Activated naive CD8-positive, alpha-beta T cell treated with anti-CD3 and anti-CD28 coated beads for 36 hours (primary cell): ENCODE results near the gene GRIN2A. TPM values are rescaled to one million over a fixed set of nuclear protein-coding genes. Genes with fewer than 3 reads are reported as not detected.
"Not testable (repeated sequence)": the region's sequence is repeated elsewhere in the genome, so short reads cannot be mapped to it uniquely, and the experiment has no call there.

ENCODE experiments used
- DNase-seq: peaks from one replicate; pipeline ENCODE4 v3.0.0; 2021
- H3K27ac Mint-ChIP-seq: one replicate; pipeline ENCODE4 v1.8.0; 2022; ENCODE audit warnings: mild to moderate bottlenecking, moderate library complexity, mixed read lengths
- H3K27me3 Mint-ChIP-seq: one replicate; pipeline ENCODE4 v1.8.0; 2022; ENCODE audit warnings: mild to moderate bottlenecking, mixed read lengths
- H3K36me3 Mint-ChIP-seq: one replicate; pipeline ENCODE4 v1.8.0; 2021; ENCODE audit warnings: mild to moderate bottlenecking, mixed read lengths
- H3K4me1 Mint-ChIP-seq: one replicate; pipeline ENCODE4 v1.8.0; 2021; ENCODE audit warnings: mixed read lengths
- H3K4me3 Mint-ChIP-seq: one replicate; pipeline ENCODE4 v1.8.0; 2022; ENCODE audit warnings: mild to moderate bottlenecking, moderate library complexity, mixed read lengths
- H3K9me3 Mint-ChIP-seq: one replicate; pipeline ENCODE4 v1.8.0; 2022; ENCODE audit warnings: mixed read lengths
- total RNA-seq, 2 experiments: library from RNA; stranded (reverse); gene quantifications; one replicate each; pipeline ENCODE4 v1.2.3, GENCODE V29; 2021

GRIN2A gene
- total RNA-seq, 2 experiments from 2014 or later, result not detected

DNA sequence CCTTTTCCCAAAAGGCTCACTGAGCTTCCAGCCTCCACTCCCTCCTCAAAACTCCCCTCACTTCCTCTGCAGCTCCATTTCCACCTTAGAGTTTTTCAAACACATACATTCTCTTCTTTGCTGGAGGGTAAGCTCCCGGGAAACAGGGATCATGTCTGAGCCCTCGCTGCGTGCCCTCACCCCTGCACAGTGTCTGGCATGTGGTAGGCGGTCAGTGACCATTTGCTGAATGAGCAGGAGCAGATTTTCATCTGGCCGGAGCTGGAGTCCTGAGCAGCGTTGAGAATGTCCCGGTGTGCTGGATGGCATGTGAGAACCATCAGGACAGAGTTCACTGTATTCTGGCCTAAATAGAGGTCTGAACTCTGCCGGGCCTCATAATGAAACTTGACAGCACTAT lies 274.5 kb downstream of the GRIN2A start:
- H3K36me3 Mint-ChIP-seq, result no peaks in the 10 kb centered on the region
- DNase-seq, result no peak
- no peaks in the 10 kb centered on the region for H3K4me1 Mint-ChIP-seq
- H3K9me3 Mint-ChIP-seq, result peaks cover 2% of the 10 kb centered on the region
- H3K27ac Mint-ChIP-seq, result no peak overlapping the region
- H3K27me3 Mint-ChIP-seq, result no peaks in the 10 kb centered on the region
- no peak overlapping the region for H3K4me3 Mint-ChIP-seq

DNA sequence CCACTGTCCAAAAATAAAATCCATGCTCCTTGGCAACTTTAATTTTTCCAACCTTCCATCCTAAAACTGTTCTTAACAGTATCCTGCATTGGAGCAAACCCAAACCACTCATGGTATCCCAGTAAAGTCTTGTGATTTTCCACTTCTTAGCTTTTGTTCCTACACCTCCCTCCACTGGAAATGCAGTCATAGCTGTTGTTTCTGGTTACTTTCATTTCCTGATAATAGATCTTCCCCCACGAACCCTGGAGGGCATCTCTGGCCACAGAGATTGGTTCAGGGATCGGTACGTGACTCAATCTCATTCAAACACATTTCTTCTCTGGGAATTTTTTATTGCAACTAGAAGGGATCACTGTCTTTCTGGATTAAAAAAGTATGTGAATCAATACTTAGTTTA lies 276.0 kb downstream of the GRIN2A start:
- peaks cover 2% of the 10 kb centered on the region for H3K9me3 Mint-ChIP-seq
- no peaks in the 10 kb centered on the region for H3K36me3 Mint-ChIP-seq
- no peak for DNase-seq
- H3K4me3 Mint-ChIP-seq, result no peak overlapping the region
- H3K27ac Mint-ChIP-seq, result no peak overlapping the region
- H3K4me1 Mint-ChIP-seq, result no peaks in the 10 kb centered on the region
- H3K27me3 Mint-ChIP-seq, result no peaks in the 10 kb centered on the region

DNA sequence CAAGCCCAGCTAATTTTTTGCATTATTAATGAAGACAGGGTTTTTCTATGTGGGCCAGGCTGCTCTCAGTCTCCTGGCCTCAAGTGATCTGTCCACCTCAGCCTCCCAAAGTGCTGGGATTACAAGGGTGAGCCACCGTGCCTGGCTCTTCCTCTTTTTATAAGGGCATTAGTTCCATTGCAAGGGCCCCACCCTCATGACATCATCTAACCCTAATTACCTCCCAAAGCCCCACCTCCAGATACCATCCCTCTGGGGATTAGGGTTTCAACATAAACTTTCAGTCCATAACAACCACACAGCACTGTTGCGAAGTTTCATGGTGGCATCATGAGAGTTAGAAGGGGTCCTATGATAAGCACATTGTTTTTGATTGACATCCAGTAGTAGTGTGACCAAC lies 277.7 kb downstream of the GRIN2A start:
- H3K27ac Mint-ChIP-seq, result no peak overlapping the region
- no peak overlapping the region for H3K4me3 Mint-ChIP-seq
- peaks cover 3% of the 10 kb centered on the region for H3K9me3 Mint-ChIP-seq

DNA sequence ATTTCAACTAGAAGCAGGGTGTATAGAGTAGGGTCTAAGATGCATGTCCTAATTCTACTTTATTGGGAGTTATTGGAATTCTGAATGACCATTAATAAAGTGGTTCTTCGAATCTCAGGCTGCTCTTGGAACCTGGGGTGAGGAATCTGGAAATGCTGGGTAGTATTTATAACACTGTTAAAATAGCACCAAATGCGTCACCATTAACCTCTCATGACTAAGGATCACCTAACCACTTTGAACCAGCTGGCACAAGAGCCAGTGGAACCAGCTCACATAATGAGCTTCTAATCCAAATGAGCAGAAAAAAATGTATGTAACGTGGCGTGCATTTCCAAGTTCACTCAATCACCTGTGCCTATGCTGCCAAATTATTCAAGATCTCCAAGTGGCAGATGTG lies 281.7 kb downstream of the GRIN2A start:
- Mint-ChIP-seq H3K4me3 (no peak overlapping the region), H3K27ac (no peak overlapping the region), H3K9me3 (peaks cover 1% of the 10 kb centered on the region), H3K27me3 (peaks cover 6% of the 10 kb centered on the region), H3K36me3 (no peaks in the 10 kb centered on the region), H3K4me1 (no peaks in the 10 kb centered on the region)
- DNase-seq, result no peak

More for the DNA sequence above, 277.7 kb downstream of the GRIN2A start:
- Mint-ChIP-seq H3K36me3 (no peaks in the 10 kb centered on the region), H3K4me1 (no peaks in the 10 kb centered on the region), H3K27me3 (no peaks in the 10 kb centered on the region)
- DNase-seq, result no peak

DNA sequence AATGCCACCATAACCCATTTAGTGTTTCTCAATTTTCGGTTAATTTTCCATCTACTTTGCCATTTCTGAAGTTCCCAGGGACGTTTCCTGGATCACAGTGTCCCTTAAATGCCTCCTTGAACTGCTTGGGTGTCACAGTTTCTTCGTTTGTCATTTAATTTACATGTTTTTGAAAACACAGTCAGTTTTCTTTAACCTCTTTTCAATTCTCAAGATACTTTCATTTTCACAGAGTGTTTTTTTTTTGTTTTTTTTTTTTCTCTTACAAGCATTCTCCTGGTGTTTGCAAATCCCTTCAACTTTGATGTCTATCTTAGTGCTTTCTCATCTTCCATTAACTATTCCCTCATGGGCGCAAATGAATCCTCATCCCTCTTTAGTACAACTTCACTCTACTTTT lies 283.7 kb downstream of the GRIN2A start:
- Mint-ChIP-seq H3K36me3 (no peaks in the 10 kb centered on the region), H3K9me3 (peaks cover 1% of the 10 kb centered on the region), H3K4me3 (no peak overlapping the region), H3K4me1 (no peaks in the 10 kb centered on the region), H3K27ac (no peak overlapping the region), H3K27me3 (peaks cover 6% of the 10 kb centered on the region)
- DNase-seq, result no peak

DNA sequence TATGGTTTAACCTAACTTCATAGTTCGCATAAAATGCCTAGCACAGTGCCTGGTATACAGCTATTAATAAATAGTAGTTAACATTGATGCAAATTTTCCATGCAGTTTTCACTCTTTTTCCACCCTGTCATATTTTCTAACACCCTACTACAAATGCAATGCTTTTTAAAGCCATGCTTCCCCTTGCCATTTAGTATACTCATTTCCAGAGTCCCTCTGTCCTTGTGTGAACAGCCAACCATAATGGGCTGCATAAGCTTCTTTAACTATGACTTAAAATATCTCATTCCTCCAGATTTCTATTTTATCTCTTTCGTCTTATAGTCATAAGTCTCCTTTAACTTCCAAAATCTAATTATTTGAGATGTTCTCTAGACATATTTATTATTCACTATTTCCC lies 284.1 kb downstream of the GRIN2A start:
- Mint-ChIP-seq H3K4me3 (no peak overlapping the region), H3K36me3 (no peaks in the 10 kb centered on the region), H3K4me1 (no peaks in the 10 kb centered on the region), H3K9me3 (peaks cover 1% of the 10 kb centered on the region), H3K27ac (no peak overlapping the region), H3K27me3 (peaks cover 6% of the 10 kb centered on the region)
- no peak for DNase-seq

DNA sequence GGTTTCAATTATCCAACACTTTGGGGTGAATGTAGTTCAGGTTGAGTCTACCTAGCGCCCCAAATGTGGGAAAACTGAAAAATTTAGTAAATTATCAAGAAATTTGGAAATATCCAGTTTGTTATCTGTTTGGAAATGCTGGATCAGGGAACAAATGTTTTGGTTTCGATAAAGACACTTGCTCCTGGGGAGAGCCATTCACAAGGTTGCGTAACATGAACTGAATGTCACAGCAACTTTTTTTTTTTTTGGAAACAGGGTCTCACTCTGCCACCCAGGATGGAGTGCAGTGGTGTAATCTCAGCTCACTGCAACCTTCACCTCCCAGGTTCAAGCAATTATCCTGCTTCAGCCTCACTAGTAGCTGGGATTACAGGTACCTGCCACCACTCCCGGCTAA lies 286.4 kb downstream of the GRIN2A start:
- Mint-ChIP-seq H3K4me3 (no peak overlapping the region), H3K27me3 (peaks cover 6% of the 10 kb centered on the region), H3K27ac (no peak overlapping the region), H3K4me1 (no peaks in the 10 kb centered on the region), H3K36me3 (no peaks in the 10 kb centered on the region), H3K9me3 (peaks cover 4% of the 10 kb centered on the region)
- no peak for DNase-seq

DNA sequence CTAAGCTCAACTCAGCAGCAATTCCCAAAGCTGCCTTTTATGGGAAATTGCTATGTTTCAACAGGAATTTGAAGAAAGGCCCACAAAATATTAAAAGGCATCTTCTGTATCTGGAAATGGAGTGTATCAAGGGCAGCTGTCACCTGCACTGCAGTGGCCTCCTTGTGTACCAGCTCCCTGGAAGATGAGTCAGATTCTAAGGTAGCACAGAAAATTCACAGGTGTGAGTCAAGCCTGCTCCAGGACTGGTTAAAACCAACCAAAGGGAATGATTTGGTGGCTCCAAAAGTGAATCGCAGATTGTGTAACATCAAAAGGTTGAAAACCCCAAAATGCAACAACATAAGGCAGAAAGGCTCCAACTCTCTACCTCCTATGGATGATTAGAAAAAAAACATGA lies 296.4 kb downstream of the GRIN2A start:
- H3K9me3 Mint-ChIP-seq, result no peaks in the 10 kb centered on the region
- no peak for DNase-seq
- no peak overlapping the region for H3K4me3 Mint-ChIP-seq
- no peak overlapping the region for H3K27ac Mint-ChIP-seq
- peaks cover 9% of the 10 kb centered on the region for H3K27me3 Mint-ChIP-seq
- no peaks in the 10 kb centered on the region for H3K36me3 Mint-ChIP-seq
- no peaks in the 10 kb centered on the region for H3K4me1 Mint-ChIP-seq

DNA sequence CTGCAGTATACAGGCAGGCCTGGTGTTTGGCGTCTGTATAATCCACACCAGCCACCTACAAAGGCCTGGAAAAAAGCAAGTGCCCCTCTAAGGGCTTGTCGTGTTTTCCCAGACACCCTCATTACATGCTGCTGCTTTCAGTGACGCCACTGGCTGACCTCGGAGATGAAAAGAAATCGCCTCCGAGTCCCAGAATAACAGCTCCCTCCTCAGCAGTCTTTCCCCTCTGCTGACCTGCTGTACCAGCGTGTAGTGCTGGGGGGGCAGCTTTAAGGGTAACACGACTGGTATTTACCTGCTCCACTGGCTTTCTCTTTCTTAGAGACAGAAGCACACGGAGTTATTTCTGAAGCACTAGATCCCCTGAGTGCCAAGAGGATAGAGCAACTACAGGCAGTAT lies 296.8 kb downstream of the GRIN2A start:
- Mint-ChIP-seq H3K4me1 (no peaks in the 10 kb centered on the region), H3K9me3 (no peaks in the 10 kb centered on the region), H3K4me3 (no peak overlapping the region), H3K36me3 (no peaks in the 10 kb centered on the region), H3K27ac (no peak overlapping the region), H3K27me3 (peaks cover 9% of the 10 kb centered on the region)
- no peak for DNase-seq

DNA sequence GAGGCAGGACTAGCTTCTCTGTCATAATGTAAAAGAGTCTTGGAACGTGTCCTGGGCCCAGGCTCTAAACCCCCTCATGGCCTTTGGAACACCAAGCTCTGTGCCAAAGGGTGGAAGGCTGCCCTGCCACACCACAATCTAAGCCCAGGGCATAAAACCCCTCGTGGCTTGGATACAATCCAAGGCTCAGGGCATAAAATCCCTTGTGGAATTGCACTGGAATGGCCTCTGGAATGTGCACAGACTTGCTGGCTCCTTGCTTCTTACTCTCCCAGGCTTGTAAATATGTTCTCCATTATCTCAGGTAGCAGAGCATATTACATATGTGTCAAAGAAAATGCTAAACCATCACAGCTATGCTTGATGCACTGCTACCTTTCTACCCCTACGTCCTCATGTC lies 306.2 kb downstream of the GRIN2A start:
- not testable (repeated sequence) for DNase-seq, H3K27me3 Mint-ChIP-seq, H3K9me3 Mint-ChIP-seq, H3K27ac Mint-ChIP-seq, H3K4me1 Mint-ChIP-seq, H3K36me3 Mint-ChIP-seq, H3K4me3 Mint-ChIP-seq

DNA sequence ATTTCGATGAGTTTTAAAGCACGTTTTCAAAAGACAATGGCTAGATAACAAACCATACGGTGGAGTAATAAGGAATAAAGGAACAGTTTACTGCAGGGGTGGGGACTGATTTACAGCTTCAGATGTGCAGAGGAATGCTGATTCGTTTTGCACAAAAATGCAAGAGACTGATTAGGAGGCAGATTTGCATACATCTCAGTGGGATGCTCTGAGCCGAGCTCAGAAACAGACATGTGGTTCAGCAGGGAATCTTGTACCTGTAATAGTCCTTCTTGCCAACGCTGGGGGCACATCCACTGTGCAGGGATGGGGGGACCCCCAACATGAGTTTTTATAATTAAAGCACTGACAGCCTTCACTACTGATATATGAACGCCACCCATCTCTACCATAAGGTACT lies 308.0 kb downstream of the GRIN2A start:
- no peaks in the 10 kb centered on the region for H3K9me3 Mint-ChIP-seq
- no peaks in the 10 kb centered on the region for H3K27me3 Mint-ChIP-seq
- H3K27ac Mint-ChIP-seq, result no peak overlapping the region
- no peaks in the 10 kb centered on the region for H3K4me1 Mint-ChIP-seq
- no peaks in the 10 kb centered on the region for H3K36me3 Mint-ChIP-seq
- DNase-seq, result no peak
- H3K4me3 Mint-ChIP-seq, result no peak overlapping the region

DNA sequence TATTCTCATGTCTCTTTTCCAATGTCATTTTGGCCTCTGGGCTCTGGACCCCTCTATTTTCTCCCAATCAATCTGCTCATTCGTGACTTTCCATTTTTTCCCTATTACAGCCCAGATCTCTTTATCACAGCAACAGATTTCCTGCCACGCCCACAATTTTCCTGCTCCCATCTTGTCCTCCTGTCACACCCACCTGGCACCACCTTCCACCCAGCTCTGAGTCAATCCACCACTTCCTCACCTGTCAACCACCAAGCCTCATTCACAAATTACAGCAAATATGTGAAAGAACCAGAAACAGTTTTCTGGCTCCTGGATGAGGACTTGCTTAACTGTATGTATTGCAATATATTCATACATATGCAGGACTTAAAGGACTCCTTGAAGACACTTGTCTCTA lies 311.3 kb downstream of the GRIN2A start:
- H3K9me3 Mint-ChIP-seq, result no peaks in the 10 kb centered on the region
- no peaks in the 10 kb centered on the region for H3K36me3 Mint-ChIP-seq
- H3K4me3 Mint-ChIP-seq, result no peak overlapping the region
- no peaks in the 10 kb centered on the region for H3K27me3 Mint-ChIP-seq
- H3K27ac Mint-ChIP-seq, result no peak overlapping the region
- DNase-seq, result no peak
- H3K4me1 Mint-ChIP-seq, result no peaks in the 10 kb centered on the region

DNA sequence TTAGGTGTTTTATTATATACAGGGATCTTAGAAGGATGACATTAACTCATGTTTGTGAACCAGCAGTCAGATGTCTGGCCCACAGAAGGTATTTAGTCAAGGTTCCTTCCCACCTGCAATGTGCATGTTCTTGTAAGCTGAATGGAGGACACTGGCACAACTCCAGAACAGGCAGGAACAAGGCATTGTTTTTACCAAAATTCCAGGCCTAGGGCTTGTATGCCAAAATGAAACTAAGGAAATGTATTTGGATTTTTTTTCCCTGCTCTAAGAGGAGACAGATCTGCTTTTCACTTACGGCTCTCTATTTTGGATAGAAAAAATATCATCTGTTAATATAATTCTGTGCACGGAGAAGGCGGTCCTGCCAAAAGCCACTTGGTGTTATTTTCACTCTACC lies 312.5 kb downstream of the GRIN2A start:
- H3K27ac Mint-ChIP-seq, result no peak overlapping the region
- H3K4me3 Mint-ChIP-seq, result no peak overlapping the region
- no peaks in the 10 kb centered on the region for H3K36me3 Mint-ChIP-seq
- H3K9me3 Mint-ChIP-seq, result no peaks in the 10 kb centered on the region
- H3K4me1 Mint-ChIP-seq, result no peaks in the 10 kb centered on the region
- no peaks in the 10 kb centered on the region for H3K27me3 Mint-ChIP-seq
- no peak for DNase-seq

DNA sequence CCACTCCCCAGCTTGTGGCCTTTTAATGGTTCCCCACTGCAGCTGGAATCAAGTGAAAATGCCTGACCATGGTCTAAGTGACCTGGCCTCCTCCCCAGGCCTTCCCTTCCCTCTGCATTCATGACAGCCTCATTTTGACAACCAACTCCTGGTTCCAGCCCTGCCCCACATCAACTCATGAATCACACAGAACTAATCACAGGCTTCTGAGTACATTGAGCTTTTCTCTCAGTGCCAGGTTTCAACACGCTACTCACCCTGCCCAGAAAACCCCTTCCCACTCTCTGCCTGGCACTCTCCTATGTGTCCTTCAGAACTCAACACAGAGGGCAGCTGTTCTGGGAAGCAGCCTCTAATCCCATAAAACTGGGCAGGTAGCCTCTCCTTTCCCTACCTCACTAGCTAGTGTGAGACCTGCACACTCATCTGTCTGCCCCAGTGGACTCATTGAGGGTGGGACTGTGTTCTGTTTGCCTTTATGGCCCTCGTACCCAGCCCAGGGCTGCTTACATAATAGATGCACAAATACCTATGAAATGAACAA lies 313.6 kb downstream of the GRIN2A start:
- Mint-ChIP-seq H3K9me3 (no peaks in the 10 kb centered on the region), H3K4me1 (no peaks in the 10 kb centered on the region), H3K4me3 (no peak overlapping the region), H3K27ac (no peak overlapping the region), H3K27me3 (no peaks in the 10 kb centered on the region), H3K36me3 (no peaks in the 10 kb centered on the region)
- no peak for DNase-seq

DNA sequence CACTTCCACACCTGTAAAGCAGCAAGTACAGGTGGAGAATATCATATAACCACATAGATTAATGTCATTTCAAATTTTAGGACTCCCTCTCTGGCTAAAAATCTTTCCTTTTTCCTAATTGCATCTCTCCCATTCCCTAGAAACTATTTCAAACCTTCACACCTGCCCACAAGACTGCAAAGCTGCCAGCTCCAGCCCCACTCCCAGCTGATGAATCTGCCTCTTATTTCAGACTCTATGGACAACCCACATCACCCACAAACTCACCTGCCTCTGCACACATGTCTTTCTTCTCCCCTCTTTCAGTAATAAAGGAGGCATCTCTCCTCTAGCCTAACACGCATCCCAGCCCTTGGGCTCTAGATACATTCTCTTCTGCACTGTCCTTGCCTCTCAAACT lies 315.1 kb downstream of the GRIN2A start:
- Mint-ChIP-seq H3K4me3 (no peak overlapping the region), H3K27me3 (no peaks in the 10 kb centered on the region), H3K27ac (no peak overlapping the region), H3K4me1 (no peaks in the 10 kb centered on the region), H3K36me3 (no peaks in the 10 kb centered on the region), H3K9me3 (no peaks in the 10 kb centered on the region)
- no peak for DNase-seq

DNA sequence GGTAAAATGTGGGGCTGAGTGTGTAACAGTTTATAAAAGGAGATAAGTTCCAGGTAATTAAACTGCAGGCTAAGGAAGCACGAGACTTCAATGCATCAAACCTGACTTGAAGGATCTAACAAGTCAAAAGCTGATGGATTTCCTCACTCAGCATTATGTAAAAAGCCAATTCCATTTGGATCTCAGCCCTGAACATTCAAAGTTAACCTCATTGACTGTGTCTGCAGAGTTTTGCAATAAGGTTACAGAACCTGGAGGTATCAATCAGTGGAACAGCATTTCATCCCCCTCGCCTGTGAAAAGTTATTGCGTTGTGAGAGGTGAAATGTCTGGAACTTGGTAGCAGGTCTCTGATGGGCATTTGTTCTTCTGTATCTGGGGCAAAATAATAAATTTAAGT lies 317.8 kb downstream of the GRIN2A start:
- H3K4me3 Mint-ChIP-seq, result no peak overlapping the region

DNA sequence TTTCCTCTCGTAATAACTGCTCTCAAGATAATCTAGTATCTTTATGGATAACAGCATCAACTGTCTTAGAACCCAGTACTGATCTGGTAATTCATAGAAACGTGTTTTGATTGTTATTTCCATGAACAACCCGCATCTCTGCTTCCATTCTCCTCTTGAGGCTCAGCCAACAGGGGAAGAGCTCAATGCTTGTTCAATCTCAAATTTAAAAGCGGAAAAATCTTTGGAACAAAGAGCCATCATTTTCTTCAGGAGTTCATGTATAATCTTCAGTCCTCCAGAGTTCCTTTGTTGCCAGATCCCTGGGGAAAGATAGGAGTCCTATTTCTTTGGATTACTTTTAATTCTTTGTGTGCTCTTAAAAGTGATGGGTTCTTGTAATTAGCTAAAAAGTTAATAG lies 319.9 kb downstream of the GRIN2A start:
- no peak for DNase-seq
- Mint-ChIP-seq H3K4me3 (no peak overlapping the region), H3K4me1 (no peaks in the 10 kb centered on the region), H3K9me3 (no peaks in the 10 kb centered on the region), H3K36me3 (no peaks in the 10 kb centered on the region), H3K27me3 (no peaks in the 10 kb centered on the region), H3K27ac (no peak overlapping the region)

More for the DNA sequence above, 317.8 kb downstream of the GRIN2A start:
- no peak for DNase-seq
- Mint-ChIP-seq H3K27ac (no peak overlapping the region), H3K4me1 (no peaks in the 10 kb centered on the region), H3K27me3 (no peaks in the 10 kb centered on the region), H3K9me3 (no peaks in the 10 kb centered on the region), H3K36me3 (no peaks in the 10 kb centered on the region)
